Measurements from ENCODE around the gene SERPINA6. TPM values are rescaled to one million over a fixed set of nuclear protein-coding genes. Genes with fewer than 3 reads are reported as not detected.

Gene SERPINA6
- total RNA-seq, 2 donors from 2014 or later, result not detected

GRCh38 chr14:94330857-94331256 lies 7.7 kb upstream of the SERPINA6 start:
- no peaks in the 10 kb centered on the region for H3K27me3 Mint-ChIP-seq (ENCODE audit: insufficient read depth)
- no peaks in the 10 kb centered on the region for H3K4me1 ChIP-seq (ENCODE audit: control insufficient read depth, insufficient read depth, low read length)
- no peak for TF ChIP-seq CTCF (conservative IDR thresholded peaks at IDR 0.05)
- H3K36me3 ChIP-seq (ENCODE audit: control insufficient read depth, insufficient read depth, low read length), result no peaks in the 10 kb centered on the region
- no peak overlapping the region for H3K27ac Mint-ChIP-seq
- H3K36me3 Mint-ChIP-seq (ENCODE audit: low read depth), result no peaks in the 10 kb centered on the region
- peaks cover 5% of the 10 kb centered on the region for H3K9me3 Mint-ChIP-seq
- no peak overlapping the region for H3K4me3 Mint-ChIP-seq
- H3K27me3 ChIP-seq (ENCODE audit: control insufficient read depth, insufficient read depth, low read length, poor library complexity, severe bottlenecking), result no peaks in the 10 kb centered on the region
- H3K27ac ChIP-seq (ENCODE audit: low read depth, low read length), result no peak overlapping the region
- H3K4me1 Mint-ChIP-seq, result no peaks in the 10 kb centered on the region
- no peak for DNase-seq
- no peaks in the 10 kb centered on the region for H3K9me3 ChIP-seq (ENCODE audit: control insufficient read depth, low read length)
- H3K9ac ChIP-seq (ENCODE audit: extremely low read depth, low read length, poor library complexity, severe bottlenecking), result no peak overlapping the region
- no peak overlapping the region for H3K4me3 ChIP-seq (ENCODE audit: low read length)
- WGBS, 2 experiments (ENCODE audit: insufficient coverage in 1 of 2, insufficient read length in 1 of 2), result 67 to 95% methylated on average over 1 to 2 of the region's 2 CpGs

GRCh38 chr14:94330432-94330831 lies 7.3 kb upstream of the SERPINA6 start:
- Mint-ChIP-seq H3K27me3 (ENCODE audit: insufficient read depth) (no peaks in the 10 kb centered on the region), H3K4me1 (no peaks in the 10 kb centered on the region), H3K36me3 (ENCODE audit: low read depth) (no peaks in the 10 kb centered on the region), H3K4me3 (no peak overlapping the region), H3K27ac (no peak overlapping the region), H3K9me3 (peaks cover 5% of the 10 kb centered on the region)
- Histone ChIP-seq H3K9ac (ENCODE audit: extremely low read depth, low read length, poor library complexity, severe bottlenecking) (no peak overlapping the region), H3K36me3 (ENCODE audit: control insufficient read depth, insufficient read depth, low read length) (no peaks in the 10 kb centered on the region), H3K27ac (ENCODE audit: low read depth, low read length) (no peak overlapping the region), H3K9me3 (ENCODE audit: control insufficient read depth, low read length) (no peaks in the 10 kb centered on the region), H3K4me1 (ENCODE audit: control insufficient read depth, insufficient read depth, low read length) (no peaks in the 10 kb centered on the region), H3K27me3 (ENCODE audit: control insufficient read depth, insufficient read depth, low read length, poor library complexity, severe bottlenecking) (no peaks in the 10 kb centered on the region), H3K4me3 (ENCODE audit: low read length) (no peak overlapping the region)
- 90 to 92% methylated on average over 2 to 3 of the region's 3 CpGs for WGBS, 2 experiments (ENCODE audit: insufficient coverage in 1 of 2, insufficient read length in 1 of 2)
- DNase-seq, result no peak
- TF ChIP-seq CTCF (conservative IDR thresholded peaks at IDR 0.05), result no peak

GRCh38 chr14:94329857-94330256 lies 6.7 kb upstream of the SERPINA6 start:
- Mint-ChIP-seq H3K4me1 (no peaks in the 10 kb centered on the region), H3K4me3 (no peak overlapping the region), H3K9me3 (peaks cover 5% of the 10 kb centered on the region), H3K27me3 (ENCODE audit: insufficient read depth) (no peaks in the 10 kb centered on the region), H3K27ac (no peak overlapping the region), H3K36me3 (ENCODE audit: low read depth) (no peaks in the 10 kb centered on the region)
- H3K4me3 ChIP-seq (ENCODE audit: low read length), result no peak overlapping the region
- no peak for TF ChIP-seq CTCF (conservative IDR thresholded peaks at IDR 0.05)
- H3K27ac ChIP-seq (ENCODE audit: low read depth, low read length), result no peak overlapping the region
- H3K4me1 ChIP-seq (ENCODE audit: control insufficient read depth, insufficient read depth, low read length), result no peaks in the 10 kb centered on the region
- WGBS, 2 experiments (ENCODE audit: insufficient coverage in 1 of 2, insufficient read length in 1 of 2), result 95 to 100% methylated on average over 3 to 4 of the region's 4 CpGs
- H3K27me3 ChIP-seq (ENCODE audit: control insufficient read depth, insufficient read depth, low read length, poor library complexity, severe bottlenecking), result no peaks in the 10 kb centered on the region
- DNase-seq, result no peak
- no peak overlapping the region for H3K9ac ChIP-seq (ENCODE audit: extremely low read depth, low read length, poor library complexity, severe bottlenecking)
- no peaks in the 10 kb centered on the region for H3K9me3 ChIP-seq (ENCODE audit: control insufficient read depth, low read length)
- no peaks in the 10 kb centered on the region for H3K36me3 ChIP-seq (ENCODE audit: control insufficient read depth, insufficient read depth, low read length)
